Right atrium auricular region (tissue), 2 donors: ENCODE data around the gene HCST. TPM values are rescaled to one million over a fixed set of nuclear protein-coding genes. Genes with fewer than 3 reads are reported as not detected.

Experiments
- DNase-seq: peaks from one replicate; pipeline ENCODE4 v3.0.0-alpha.2; 2019; ENCODE audit warnings: low spot score
- H3K27ac ChIP-seq, 2 donors: fragments of 200-600 bp; sonication (generic); 1 replicate in 1 of 2; 2 replicates in 1 of 2; pipeline ENCODE4 v1.5.1; 2016 to 2019
- H3K27me3 ChIP-seq, 2 donors: fragments of 200-600 bp; sonication (generic); one replicate each; pipeline versions ENCODE4 v1.5.1 to v1.6.0; 2017 to 2019
- H3K36me3 ChIP-seq: fragments of 200-600 bp; sonication (generic); one replicate; pipeline ENCODE4 v1.5.1; 2016
- H3K4me1 ChIP-seq, 2 donors: fragments of 200-600 bp; sonication (generic); one replicate each; pipeline versions ENCODE4 v1.5.1 to v1.6.0; 2017 to 2019
- H3K4me3 ChIP-seq, 2 donors: fragments of 200-600 bp; sonication (generic); 1 replicate in 1 of 2; 2 replicates in 1 of 2; pipeline ENCODE4 v1.5.1; 2017 to 2019; ENCODE audit warnings: mild to moderate bottlenecking in 1 of 2, moderate library complexity in 1 of 2
- H3K9me3 ChIP-seq, 2 donors: fragments of 200-600 bp; sonication (generic); one replicate each; pipeline ENCODE4 v1.5.1; 2019
- total RNA-seq, 2 donors: library from RNA; depleted of rRNA; stranded (reverse); fragments of >200 nt; gene quantifications; one replicate each; pipeline ENCODE4 v1.1.0, GENCODE V29; 2016
- TF ChIP-seq, protein P1 (sequence below), 2 donors: fragments of 200-600 bp; sonication (generic); IDR thresholded peaks; one replicate each; pipeline ENCODE4 v1.5.1; 2019; ENCODE audit warnings: antibody characterized with exemption in 2 of 2

HCST gene
- total RNA-seq, 2 donors from 2014 or later, result 3.3 TPM; not detected in 1

DNA sequence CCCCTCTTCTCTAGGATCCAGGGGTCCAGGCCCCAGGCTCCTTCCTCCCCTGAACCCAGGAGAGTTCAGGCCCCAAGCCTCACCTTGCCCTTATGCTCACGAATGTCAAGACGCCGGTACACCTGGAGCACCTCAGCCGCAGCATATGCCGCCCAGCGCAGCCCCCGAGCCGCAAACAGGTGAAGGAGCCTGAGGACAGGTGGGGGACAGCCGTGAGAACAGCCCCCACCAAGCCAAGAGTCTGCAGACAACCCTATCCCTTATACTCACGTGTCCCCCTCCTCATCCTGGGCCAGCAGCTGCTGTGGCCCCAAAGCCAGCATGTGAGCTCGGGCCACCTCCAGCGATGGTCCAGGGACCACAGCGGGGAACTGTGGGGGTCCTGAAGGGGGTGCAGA is 5.7 kb upstream of the HCST start:
- no peaks in the 10 kb centered on the region for H3K27me3 ChIP-seq
- H3K27ac ChIP-seq, result no peak overlapping the region
- DNase-seq, result no peak
- TF ChIP-seq, protein P1, sequence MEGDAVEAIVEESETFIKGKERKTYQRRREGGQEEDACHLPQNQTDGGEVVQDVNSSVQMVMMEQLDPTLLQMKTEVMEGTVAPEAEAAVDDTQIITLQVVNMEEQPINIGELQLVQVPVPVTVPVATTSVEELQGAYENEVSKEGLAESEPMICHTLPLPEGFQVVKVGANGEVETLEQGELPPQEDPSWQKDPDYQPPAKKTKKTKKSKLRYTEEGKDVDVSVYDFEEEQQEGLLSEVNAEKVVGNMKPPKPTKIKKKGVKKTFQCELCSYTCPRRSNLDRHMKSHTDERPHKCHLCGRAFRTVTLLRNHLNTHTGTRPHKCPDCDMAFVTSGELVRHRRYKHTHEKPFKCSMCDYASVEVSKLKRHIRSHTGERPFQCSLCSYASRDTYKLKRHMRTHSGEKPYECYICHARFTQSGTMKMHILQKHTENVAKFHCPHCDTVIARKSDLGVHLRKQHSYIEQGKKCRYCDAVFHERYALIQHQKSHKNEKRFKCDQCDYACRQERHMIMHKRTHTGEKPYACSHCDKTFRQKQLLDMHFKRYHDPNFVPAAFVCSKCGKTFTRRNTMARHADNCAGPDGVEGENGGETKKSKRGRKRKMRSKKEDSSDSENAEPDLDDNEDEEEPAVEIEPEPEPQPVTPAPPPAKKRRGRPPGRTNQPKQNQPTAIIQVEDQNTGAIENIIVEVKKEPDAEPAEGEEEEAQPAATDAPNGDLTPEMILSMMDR (IDR thresholded peaks at IDR 0.05), result no peak
- no peak overlapping the region for H3K4me3 ChIP-seq
- H3K9me3 ChIP-seq, result no peaks in the 10 kb centered on the region
- H3K4me1 ChIP-seq, result peaks cover 0 to 25% of the 10 kb centered on the region in 2 donors
- H3K36me3 ChIP-seq, result peaks cover 25% of the 10 kb centered on the region

DNA sequence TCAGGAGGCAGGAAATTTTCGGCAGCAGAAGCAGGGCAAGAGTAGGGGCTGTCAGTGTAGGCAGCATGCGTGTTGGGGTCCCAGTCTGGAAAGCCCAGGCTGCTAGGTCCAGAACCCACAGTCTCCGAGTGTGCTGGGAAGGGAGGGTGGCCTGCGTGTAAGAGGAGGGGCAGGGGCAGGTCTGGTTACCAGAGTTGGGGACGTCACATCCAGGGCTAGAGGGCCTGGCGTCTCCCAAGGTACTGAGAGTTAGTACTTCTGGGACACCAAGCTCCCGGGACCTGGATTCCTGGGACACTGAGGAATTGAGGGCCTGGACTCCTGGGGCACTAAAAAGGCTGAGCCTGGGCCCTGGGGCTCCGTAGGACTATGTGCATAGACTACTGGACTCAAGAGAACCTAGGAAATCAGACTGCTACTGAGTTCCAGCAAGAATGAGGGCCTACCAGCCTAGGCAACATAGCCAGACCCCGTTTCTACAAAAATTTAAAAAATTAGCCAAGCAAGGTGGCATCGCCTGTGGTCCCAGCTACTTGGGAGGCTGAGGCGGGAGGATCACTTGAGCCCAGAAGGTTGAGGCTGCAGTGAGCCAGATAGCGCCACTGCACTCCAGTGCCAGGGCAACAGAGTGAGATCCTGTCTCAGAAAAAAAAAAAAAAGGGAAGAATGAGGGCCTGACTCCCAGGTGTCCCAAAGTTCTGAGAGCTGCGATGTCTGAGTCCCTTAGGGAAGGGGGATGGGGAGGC is 4.5 kb upstream of the HCST start:
- no peak for DNase-seq
- Histone ChIP-seq H3K27me3 (no peaks in the 10 kb centered on the region), H3K36me3 (peaks cover 25% of the 10 kb centered on the region), H3K9me3 (no peaks in the 10 kb centered on the region), H3K4me3 (peak overlapping the region in 1 of 2 donors; percentile 75), H3K27ac (peak overlapping the region; percentile 78 to 85), H3K4me1 (peaks cover 0 to 25% of the 10 kb centered on the region in 2 donors)
- TF ChIP-seq, protein P1 (IDR thresholded peaks at IDR 0.05), result no peak

DNA sequence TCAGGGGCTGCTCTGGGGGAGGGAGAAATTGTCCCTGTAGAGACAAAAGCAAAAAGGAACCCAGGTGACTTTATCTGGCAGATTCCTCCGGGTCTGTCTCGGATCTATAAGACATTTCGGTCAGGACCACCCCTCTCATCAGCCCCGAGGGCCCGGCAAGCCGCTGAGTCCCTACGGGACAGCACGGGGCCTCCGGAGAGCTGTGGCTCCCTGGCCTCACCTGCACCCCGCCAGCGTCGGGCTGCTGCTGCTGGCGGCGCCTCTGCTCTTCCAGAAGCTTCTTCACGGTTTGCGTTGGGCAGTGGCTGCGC is 3.9 kb upstream of the HCST start:
- Histone ChIP-seq H3K27ac (peak overlapping the region; percentile 78 to 85), H3K36me3 (peaks cover 25% of the 10 kb centered on the region), H3K27me3 (no peaks in the 10 kb centered on the region), H3K4me3 (peak overlapping the region; percentile 68 to 75), H3K9me3 (no peaks in the 10 kb centered on the region), H3K4me1 (peaks cover 0 to 25% of the 10 kb centered on the region in 2 donors)
- TF ChIP-seq, protein P1 (IDR thresholded peaks at IDR 0.05), result no peak
- DNase-seq, result no peak

- Histone ChIP-seq H3K4me3 (peak overlapping the region; percentile 68 to 75), H3K27me3 (no peaks in the 10 kb centered on the region), H3K27ac (peak overlapping the region; percentile 78 to 85), H3K9me3 (no peaks in the 10 kb centered on the region), H3K36me3 (peaks cover 25% of the 10 kb centered on the region), H3K4me1 (peaks cover 0 to 25% of the 10 kb centered on the region in 2 donors)
- TF ChIP-seq, protein P1 (IDR thresholded peaks at IDR 0.05), result no peak
- peak; percentile 70 for DNase-seq
These were observed 2.6 kb upstream of the HCST start for GRCh38 chr19:35899547-35900214.

GRCh38 chr19:35901055-35901644 is 1.2 kb upstream of the HCST start:
- no peak for DNase-seq
- Histone ChIP-seq H3K27ac (peak overlapping the region; percentile 78 to 85), H3K36me3 (peaks cover 11% of the 10 kb centered on the region), H3K4me3 (peak overlapping the region in 1 of 2 donors; percentile 75), H3K9me3 (no peaks in the 10 kb centered on the region), H3K27me3 (no peaks in the 10 kb centered on the region), H3K4me1 (peaks cover 0 to 25% of the 10 kb centered on the region in 2 donors)
- TF ChIP-seq, protein P1 (IDR thresholded peaks at IDR 0.05), result no peak
